Cerebellar nuclear complex (tissue), 1 donor: ENCODE results near the gene MEGF11.

Source experiments
- DNase-seq, 2 experiments: peaks; one replicate each; lab custom pipeline; 2025; lab: John Stamatoyannopoulos, UW

The MEGF11 gene

DNA sequence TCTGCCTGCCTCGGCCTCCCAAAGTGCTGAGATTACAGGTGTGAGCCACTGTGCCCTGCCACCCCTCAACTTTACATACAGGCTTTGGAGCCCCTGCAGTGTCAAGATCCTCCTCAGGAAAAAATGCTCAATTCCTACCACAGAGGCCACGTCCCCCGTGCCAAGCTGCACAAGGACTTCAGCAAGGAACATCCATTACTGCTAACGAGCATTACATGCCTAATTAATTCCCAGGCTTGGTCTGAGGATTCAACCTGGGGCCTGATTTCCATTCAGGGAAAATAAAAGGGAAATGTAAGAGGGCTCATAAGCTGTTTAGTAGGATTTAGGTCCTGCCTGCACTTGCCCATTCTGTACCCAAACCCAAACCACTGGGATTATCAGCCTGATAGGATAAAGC is 222.9 kb downstream of the MEGF11 start:
- DNase-seq: no peak

DNA sequence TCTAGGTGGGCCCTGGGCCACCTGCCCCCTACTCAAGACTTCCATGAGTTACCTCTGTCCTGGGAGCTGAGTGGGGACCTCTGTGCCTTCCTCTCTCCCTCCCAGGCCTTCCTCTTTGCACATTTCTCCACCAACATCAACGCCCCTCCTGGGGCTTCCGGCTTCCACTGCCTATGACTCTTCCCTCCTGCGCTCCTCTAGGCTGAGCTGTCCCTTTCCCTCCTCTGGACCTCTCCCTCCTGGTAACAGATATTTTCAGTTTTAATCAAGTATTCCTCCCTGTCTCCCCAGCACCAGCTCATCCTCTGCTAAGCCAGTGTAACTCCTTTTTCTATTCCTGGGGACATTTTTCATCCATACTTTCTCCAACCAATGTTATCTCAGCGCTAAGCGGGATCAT is 223.9 kb downstream of the MEGF11 start:
- no peak for DNase-seq

DNA sequence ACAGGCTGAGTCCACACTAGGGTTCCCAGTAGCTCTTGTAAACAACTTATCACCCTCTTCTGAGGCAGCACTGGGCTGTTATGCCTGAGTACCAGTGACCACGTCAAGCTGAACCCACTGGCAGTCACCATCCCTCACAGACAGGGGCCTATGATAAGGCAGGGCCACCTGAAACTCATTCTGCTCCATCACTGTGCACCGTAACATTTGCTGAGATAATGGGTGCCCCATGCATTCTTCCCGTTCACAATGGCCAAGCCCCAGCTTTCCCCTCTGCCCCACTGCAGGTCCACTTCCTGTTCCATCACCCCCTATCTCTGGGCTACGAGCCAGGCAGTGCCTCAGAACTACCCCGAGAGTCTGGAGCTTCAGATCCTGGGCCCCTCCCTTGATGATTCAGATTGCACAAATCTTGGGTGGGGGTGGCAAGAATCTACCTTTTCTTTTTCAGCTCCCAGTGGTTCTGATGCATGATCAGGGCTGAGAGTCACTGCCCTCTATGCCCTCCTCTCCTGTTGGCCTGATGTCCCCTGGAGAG is 226.2 kb downstream of the MEGF11 start:
- no peak for DNase-seq

DNA sequence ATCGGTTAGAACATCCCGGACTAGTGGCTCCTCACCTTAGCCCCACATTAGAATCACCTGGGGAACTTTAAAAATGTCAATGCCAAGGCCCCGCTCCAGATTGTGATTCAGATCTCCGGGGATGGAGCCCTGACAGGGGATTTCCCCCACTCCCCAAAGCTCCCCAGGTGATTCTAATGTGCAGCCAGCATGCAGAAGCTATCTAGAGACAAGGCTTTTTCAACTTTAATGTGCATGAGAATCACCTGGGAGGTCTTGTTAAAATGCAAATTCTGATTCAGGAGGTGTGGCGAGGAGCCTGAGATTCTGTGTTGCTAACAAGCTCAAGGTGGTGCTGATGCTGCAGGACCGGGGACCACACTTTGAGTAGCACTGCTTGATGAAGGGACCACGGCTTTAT is 227.6 kb downstream of the MEGF11 start:
- DNase-seq: no peak

DNA sequence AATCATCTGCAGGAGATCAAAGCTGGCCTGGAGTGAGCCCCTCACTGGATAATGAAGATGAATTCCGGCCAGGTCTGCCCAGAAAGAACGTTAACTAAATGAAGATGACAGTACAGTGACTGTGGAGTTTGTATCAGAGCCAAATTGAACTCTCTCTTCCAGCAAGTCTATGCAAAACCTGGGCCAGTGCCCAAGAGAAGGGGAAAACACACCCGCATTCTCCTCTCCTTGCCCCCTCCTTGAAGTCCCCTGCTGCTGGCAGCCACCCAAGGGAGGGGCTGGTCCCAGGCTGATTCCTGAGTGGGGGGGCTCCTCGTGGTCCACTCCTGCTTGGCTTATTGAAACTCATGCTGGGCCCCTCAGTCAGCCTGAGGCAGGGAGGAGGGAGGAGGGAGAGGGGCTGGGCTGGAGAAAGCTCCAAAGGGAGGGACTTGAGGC is 228.5 kb downstream of the MEGF11 start:
- DNase-seq: no peak

DNA sequence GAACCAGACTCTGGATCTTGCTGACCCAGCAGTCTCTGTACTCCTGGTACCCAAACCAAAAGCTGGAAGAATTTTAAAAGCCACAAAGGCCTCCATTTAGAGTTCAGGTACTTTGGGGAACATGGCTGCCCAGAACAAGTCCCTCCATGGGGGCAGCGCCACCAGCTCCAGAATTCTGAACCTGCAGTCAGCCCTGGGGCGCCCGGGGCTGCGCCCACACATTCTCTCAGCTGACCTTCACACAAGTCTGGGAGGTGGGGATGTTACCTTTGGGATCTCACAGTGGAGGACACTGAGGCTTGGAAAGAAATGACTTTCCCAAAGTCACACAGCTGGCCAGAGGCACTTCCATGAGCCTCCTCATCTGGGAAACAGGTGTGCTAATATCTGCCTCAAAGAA is 229.4 kb downstream of the MEGF11 start:
- DNase-seq: no peak

DNA sequence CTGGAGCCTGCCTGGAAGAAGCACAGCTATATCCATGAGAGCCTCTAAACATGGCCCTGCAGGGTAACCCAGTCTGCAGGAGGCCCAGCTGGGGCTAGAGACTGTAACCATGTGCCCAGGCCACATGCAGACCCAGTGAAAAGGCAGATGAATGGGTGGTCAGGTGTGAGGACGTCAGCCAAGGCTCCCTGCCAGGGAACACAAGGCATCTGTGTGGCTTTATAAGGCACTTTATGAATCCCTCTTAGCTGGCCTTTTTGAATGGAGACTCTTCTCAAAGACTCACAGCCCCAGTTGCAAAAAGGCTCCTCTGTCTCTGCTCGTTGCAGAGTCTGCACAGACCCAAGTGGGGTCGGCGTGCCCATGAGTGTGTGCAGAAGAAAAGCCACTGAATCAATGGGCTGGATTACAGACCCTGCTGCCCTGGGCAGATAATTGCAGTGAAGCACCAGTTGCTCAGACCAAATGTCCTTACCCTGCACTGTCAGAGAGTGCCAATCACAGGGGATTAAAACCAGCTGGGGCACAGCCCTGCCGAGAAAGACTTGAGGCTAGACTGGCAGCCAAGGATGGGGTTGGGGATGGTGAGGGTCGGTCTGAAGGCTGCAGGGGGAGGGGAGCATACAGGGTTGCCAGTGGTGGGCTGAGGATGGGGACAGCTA is 230.1 kb downstream of the MEGF11 start:
- DNase-seq: peak in 1 of 2 experiments; percentile 38

DNA sequence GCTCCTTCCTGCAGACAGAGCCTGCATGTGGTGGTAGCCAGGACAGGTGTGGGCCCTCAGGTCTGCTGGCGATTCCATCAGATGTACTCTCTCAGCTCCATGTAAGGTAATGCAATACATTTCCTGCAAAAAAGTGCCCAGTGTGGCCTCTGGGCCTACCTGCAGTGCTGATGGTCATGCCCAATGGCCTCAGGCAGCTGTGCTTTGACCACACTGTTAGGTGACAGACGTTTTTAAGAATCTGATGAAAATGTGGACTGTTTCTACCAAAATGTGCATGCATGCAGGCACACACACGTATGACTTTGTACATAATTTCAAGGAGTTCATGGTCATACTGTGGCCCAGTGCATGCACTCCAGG is 231.4 kb downstream of the MEGF11 start:
- no peak for DNase-seq

DNA sequence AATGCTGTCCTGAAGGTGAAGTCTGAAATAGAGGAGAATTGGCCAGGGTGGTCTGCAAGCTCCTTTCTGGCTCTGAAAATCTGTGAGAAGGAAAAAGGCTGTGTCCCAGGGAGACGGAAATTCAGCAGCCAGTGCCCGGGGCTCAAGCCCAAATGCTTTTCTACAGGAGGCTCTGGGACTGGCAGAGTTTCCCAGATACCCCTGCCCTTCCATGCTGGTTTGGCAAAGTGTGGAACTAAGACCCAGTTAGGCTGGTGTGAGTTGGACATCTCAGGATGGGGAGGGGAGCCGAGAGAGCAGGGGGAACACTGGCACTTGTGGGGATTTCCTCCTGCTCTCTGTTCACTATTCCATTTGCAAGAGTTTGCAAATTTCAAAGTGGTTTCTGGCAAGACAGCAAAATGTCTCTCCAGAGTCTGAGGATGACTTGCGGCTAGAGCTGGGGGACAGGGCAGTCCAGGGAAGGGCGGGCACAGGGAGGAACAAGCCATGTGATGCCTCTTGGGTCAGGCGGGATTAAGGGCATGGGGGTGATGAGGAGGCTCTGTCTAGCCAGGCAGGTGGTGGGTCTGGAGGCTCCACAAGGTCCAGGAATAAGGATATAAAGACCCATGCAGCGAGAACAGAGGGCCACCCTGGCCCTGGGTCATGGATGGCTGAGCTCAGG is 231.9 kb downstream of the MEGF11 start:
- no peak for DNase-seq

DNA sequence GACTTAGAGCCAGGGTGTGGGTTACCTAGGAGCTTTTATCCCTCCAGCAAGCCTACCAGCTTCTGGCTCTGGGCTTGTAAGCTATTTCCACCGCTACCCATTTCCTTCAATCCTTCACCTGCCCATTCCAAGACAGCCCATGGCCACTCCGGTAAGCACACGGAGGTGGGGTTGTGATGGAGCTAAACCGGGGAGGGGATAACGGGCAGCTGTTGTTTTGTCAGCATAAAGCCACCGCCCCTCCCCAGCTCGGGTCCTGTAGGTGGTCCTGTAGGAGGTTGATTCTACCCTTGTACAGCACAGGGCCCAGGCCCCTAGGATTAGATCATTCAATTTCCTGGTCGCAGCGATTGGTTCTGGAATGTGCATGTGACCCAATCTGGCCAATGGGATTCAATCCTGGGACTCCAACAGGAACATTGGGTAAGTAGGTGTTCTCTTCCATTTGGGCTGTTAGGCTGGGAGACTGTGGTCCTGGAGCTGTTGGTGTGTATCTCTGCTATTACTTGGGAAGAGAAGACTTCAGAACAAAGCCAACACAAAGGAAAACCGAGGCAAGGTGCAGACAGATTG is 233.6 kb downstream of the MEGF11 start:
- DNase-seq: no peak

DNA sequence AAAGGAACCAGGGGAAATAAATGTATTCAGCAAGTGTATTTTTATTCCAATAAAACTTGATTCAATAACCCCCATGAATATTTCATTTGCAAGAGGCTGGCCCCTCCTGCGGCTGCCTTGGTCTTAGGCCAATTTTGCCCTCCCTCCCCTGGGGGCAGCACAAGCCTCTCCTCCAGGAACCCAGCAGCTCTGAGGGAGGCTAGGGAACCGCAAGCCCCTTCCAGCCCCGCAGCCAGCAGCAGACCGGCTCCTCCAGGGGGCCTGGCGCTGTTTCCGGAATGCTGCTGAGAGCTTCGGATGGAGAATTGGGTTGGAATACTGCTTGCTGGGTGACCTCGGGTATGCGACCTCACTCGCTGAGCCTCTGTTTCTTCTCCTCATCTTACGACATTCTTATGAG is 234.2 kb downstream of the MEGF11 start:
- no peak for DNase-seq

DNA sequence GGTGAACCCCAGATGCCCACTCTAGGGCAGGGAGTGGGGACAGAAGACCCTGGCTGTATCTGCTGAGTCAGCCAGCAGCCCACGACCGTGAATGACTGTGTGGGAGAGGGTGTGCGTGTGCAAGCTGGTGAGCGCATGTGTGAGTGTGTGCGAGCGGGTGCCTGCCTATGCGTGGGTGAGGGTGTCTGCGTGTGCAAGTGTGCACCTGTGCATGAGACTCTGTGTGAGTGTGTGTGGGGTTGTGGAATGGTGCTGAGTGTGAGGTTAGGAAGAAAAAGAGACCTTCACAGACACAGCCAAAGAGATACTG is 235.1 kb downstream of the MEGF11 start:
- DNase-seq: no peak

DNA sequence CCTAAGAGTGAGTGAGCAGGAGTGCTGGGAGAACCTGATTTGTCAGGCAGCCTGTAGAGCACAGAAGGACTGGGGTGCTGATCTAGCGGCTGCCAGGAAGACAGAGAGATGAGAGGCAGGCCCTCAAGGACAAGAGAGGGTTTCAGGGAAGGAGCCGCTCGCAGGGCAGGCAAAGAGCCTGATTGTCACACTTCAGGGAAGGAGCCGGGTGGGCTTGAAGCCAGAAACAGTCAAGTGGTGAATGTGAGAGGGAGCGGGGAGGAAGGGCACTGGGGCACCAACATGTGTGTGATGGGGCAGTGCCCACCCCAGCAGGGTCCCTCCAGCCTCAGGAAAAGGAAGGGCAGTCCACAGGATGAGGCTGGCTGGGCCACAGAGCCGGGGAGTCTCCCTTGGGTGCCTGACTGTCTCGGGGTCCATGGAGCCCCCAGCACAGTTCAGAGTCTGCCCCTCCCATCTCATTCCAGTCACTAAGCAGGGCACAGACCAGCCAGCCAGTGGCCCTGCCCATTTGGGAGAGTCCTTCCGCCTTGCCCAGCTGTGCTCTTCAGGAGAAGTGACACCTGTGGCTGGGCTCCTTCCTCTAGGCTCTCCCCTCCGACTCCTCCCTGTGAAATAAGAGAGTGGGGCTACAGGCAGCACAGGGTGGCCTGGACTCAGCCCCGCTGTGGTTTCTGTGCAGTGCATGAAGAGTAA is 235.6 kb downstream of the MEGF11 start:
- DNase-seq: no peak

DNA sequence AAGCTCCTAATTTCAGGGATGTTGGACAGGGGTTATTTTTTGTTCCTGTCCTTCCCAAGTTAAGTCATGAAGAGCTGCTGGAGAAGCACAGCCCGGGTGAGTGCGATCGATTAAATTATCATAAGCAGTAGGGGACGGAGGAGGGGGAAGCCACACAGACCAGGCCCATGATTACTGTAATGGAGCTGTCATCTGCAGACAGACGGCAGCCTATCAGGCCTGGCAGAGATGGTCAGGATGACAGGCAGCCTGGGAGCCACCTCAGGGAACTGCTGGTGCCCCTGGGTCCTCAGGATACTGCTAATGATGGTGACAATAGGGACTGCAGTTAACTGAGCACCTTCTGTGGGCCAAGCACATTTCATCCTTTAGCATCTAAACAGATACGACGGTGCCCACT is 236.6 kb downstream of the MEGF11 start:
- no peak for DNase-seq

DNA sequence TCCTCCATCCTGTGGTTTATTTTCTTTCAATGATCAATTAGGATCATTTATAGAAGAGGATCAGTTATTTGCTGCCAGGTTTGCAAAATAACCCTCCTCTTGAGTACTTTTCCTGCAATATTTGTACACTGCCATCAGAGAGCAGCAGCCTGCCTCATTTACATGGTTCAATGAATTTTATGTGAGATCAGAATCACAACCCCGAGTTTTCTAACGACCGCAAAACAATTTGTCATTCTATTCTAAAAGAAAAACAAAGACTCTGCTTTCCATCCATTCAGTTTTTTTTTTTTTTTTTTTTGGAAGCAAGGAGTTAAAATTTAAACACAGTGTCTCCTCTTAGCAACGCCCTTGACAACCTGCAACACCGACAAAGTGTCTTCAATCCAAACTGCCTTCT is 237.4 kb downstream of the MEGF11 start:
- no peak for DNase-seq

DNA sequence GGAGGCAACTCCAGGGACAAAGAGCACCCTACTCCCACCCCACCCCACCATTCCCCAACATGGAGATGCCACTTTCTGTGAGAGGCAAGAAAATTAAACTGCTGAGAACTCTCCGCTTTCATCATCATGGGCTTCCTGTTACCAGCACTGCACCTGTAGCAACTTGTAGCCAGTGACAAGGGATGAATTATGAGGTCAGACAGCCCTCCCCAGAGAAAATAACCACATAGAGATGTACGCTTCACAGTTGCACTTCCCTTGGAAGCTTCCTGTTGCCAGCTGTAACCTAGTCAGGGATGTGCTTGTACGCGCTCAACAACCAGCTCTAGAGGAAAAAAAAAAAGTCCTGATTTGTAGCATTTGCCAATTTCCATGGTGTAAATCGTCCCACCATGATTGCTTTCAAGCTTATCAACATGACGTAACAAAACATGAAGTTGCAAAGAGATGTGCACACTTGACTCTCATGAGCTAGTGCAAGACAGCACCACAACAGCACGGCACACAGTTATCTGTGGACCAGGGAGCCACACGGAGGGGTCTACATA is 238.8 kb downstream of the MEGF11 start:
- no peak for DNase-seq

DNA sequence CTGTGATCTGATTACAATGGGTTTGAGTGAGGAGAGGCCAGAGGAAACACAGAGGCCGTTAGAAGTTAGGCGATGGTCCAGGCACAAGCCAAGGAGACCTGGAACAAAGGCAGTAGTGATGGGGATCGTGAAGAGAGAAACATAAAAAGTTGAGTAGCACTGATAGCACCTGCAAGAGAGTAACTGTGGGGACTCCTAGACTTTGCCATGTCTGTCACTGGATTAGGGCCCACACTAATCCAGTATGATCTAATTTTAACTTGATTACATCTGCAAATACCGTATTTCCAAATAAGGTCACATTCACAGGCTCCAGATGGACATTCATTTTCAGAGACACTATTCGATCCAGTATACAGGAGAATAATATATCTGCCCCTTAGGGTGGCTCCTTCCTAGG is 239.5 kb downstream of the MEGF11 start:
- no peak for DNase-seq

DNA sequence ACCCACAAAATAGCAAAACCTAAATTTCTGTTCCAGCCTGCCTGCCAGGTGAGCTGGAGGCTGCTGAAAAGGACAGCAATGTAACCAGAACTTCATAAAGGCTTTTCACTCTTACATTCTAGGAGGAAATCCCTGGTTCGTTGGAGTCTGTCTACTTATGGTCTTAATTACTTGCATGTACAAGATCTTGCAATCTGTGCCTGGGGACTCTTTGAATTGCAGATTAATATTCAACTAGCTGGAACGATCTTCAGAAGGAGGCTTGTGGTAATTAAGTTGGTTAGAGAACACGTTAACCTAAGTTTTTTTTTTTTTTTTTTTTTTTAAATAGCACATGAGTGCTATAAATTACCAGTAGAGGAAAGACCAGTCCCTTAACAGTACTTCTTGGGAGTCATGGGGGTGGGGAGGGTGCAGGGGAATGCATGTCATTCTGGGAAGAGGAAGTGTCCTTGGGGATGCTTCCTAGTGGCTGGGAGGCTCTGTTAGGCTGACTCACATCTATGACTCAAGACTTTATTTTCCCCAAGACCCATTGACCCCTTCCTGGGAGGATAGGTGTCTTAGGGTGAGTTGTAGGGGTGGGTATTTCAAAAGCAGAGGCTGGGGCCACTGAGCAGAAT is 244.5 kb downstream of the MEGF11 start:
- DNase-seq: no peak

DNA sequence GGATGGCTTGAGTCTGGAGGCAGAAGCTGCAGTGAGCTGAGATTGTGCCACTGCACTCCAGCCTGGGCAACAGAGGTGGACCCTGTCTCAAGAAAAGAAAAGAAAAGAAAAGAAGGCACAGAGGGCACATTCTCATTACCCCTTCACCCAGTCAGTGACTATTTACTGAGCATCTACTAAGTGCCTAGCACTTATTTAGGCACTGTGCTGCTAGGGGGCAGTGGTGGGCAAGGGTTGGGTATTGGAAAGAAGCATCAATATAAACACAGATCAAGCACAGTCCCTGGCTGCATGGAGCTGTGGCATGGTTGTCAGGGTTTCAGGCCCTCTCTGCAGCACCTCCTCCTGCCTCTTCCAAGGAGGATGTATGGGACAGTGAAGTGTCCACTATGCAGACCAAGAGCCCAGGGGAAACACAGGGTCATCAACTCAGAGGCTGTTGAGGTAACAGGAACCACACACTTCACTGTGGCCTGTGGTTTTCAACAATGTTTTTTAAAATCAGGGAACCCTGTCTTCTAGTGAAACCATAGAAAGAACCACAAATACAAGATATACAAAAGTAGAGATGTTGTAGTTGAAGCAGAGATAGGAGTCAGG is 245.8 kb downstream of the MEGF11 start:
- no peak for DNase-seq

DNA sequence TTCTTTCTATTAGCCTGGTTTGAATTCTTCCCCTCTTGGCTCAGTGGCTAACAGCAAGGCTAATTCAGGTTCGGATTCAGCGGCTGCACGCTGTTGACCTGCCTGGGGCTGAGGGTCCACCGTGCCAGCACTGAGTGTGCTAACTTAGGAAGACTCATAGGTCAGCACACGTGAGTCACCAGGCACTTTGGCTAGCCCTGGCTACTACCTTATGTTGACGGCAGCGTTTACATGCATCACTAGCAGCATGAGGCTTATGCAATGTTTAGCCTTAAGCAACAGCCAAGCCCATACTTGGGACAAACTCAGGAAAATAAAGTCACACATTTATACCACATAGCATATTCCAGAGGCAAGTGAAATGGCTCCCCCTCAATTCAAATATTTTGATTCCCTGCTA is 246.6 kb downstream of the MEGF11 start:
- no peak for DNase-seq

DNA sequence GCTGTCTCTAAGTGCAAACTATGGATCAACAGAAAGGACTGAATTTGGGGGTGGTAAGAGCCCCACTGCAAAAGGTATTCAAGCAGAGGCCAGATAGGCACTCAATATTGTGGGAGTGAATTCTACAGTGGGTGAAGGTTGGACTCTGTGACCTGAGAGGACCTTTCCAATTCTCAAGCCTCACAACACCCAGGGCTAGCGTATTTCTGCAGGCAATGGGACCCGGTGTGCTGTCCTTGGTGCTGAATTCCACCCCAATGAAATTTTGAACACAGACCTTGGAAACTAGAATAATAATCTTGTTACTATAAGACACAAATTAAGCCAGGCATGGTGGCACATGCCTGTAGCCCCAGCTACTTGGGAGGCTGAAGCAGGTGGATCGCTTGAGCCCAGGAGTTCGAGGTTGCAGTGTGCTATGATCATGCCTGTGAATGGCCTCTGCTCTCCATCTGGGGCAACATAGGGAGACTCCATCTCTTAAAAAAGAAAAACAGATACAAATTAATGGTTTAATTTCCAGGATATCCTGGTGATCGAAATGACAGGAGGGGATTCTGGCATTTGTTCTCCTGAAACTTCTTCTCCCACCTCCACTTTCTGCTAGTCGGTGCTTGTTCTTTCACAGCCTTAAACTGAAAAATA is 248.8 kb downstream of the MEGF11 start:
- DNase-seq: no peak
